ENCODE measurements around the gene ATR.
A peak's percentile ranks its signal among the peaks of the same experiment; 100 is the strongest.
"Not testable (repeated sequence)": the region's sequence is repeated elsewhere in the genome, so short reads cannot be mapped to it uniquely, and the experiment has no call there.

ATR gene

DNA sequence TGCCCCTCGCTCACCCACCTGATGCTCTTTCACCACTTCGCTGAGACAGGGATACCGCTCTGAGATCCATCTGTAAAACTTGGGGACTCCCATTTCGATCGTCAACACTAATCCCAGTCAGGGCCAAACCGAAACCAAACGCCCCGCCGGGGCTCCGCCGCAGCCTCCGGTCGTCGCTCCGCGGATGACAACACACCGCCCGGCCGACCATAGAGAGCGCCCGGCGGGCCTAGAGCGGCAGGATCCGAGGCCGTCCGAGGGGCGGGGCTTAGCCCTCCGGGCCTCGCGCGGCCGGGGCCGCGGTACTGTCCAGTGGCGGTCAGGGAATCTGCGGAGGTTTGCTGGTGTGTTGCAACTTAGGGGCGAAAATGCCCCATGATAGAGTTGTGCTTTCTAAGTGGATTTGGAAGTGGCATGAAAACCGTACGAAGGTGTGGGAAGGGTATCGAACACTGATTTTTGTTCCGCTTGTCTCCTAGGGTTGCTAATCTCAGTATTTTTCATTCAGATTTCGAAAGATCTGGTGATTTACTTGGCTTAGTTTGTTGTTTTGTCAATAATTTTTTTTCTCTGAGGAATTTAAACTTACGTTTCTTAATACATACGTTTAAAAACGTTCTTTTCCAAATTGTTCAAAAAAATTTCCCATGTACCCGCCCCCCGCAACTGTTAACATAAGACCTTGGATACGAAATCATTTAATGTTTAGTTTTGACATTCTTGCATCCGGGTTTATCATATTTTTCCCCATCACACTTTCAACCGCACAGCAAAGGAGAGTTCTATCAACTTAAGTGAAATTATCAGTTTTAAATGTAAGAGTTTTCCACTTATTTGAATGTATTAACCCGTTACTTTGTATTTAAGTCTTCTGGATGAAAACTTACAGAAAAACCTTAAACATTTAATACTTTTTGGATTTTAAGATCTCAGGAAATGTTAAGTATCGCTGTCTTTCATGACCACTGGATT is 130.4 kb downstream of the ATR start, which contains the start of gene XRN1:
TSS of gene XRN1 (minus strand) at position 186 of the 972 bp plus-strand sequence. CDS start at position 93, 93 bp downstream.
- H3K4me3 ChIP-seq (ENCODE audit: low read depth, low read length) = peak within 1 kb of the TSS; percentile 98
- peak; percentile 93 for DNase-seq (ENCODE audit: low read depth)
- TF ChIP-seq POLR2A (IDR thresholded peaks at IDR 0.05; ENCODE audit: extremely low read depth, insufficient read length) = peak; percentile 90
- TF ChIP-seq, protein P1, sequence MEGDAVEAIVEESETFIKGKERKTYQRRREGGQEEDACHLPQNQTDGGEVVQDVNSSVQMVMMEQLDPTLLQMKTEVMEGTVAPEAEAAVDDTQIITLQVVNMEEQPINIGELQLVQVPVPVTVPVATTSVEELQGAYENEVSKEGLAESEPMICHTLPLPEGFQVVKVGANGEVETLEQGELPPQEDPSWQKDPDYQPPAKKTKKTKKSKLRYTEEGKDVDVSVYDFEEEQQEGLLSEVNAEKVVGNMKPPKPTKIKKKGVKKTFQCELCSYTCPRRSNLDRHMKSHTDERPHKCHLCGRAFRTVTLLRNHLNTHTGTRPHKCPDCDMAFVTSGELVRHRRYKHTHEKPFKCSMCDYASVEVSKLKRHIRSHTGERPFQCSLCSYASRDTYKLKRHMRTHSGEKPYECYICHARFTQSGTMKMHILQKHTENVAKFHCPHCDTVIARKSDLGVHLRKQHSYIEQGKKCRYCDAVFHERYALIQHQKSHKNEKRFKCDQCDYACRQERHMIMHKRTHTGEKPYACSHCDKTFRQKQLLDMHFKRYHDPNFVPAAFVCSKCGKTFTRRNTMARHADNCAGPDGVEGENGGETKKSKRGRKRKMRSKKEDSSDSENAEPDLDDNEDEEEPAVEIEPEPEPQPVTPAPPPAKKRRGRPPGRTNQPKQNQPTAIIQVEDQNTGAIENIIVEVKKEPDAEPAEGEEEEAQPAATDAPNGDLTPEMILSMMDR (IDR thresholded peaks at IDR 0.05; ENCODE audit: low read depth, low read length) = no peak
- peak; percentile 62 for TF ChIP-seq MAX (IDR thresholded peaks at IDR 0.05; ENCODE audit: low read depth, low read length)
- peak; percentile 57 for TF ChIP-seq MYC (IDR thresholded peaks at IDR 0.05; ENCODE audit: low read depth, low read length)

DNA sequence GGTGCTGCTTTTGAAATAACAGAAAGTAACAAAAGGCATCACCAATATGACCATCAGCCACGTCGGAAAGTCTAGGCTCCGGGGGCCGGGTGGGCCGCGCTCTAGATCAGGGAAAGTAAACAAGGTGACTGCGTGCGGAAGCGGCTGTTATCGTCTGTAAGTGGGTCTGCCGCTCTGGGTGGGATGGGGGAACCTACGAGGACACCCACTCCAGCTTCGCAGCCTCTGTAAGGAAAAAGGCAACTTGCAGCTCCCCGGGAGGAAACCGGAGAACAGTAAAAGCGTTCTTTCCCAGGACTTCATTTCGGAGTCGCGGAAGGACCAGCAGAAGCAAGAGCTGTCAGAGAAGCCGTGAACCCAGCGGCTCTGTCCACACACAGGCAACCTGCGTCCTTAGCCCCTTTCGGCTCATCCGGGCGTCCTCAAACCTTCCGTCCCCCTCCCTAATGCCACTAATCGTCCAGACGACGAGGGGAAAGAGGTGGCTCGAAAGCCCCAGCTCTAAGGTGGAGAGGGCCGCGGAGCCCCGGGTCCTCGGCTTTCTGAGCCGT is 131.2 kb downstream of the ATR start:
- H3K4me3 ChIP-seq (ENCODE audit: low read depth, low read length) = peak overlapping the region; percentile 98
- TF ChIP-seq, protein P1 (IDR thresholded peaks at IDR 0.05; ENCODE audit: low read depth, low read length) = no peak
- TF ChIP-seq MAX (IDR thresholded peaks at IDR 0.05; ENCODE audit: low read depth, low read length) (no peak), POLR2A (IDR thresholded peaks at IDR 0.05; ENCODE audit: extremely low read depth, insufficient read length) (no peak), MYC (IDR thresholded peaks at IDR 0.05; ENCODE audit: low read depth, low read length) (no peak)
- DNase-seq (ENCODE audit: low read depth) = peak; percentile 65

DNA sequence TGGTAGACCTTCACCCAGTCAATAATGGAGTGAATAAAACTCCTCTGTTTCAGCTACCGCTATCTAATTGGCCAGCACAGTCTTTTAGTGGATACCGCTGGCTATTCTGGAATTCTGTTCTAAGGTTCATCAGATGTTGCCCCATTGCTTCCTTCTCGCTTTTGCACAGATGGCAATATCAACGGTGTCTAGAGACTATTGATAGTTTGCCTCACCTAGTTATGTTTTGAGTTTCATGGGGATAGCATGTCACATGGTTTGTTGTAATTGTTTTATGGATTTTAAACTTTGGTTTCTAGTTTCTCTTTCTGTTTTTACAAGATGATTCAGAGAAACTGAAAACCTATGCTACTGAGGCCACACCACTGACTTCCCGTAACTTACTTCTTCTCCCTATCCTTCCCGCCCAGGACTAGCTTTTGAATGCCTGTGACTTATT is 132.7 kb downstream of the ATR start:
- TF ChIP-seq, protein P1 (IDR thresholded peaks at IDR 0.05; ENCODE audit: low read depth, low read length) = no peak
- TF ChIP-seq POLR2A (IDR thresholded peaks at IDR 0.05; ENCODE audit: extremely low read depth, insufficient read length) (no peak), MYC (IDR thresholded peaks at IDR 0.05; ENCODE audit: low read depth, low read length) (no peak), MAX (IDR thresholded peaks at IDR 0.05; ENCODE audit: low read depth, low read length) (no peak)
- DNase-seq (ENCODE audit: low read depth) = peak; percentile 46
- H3K4me3 ChIP-seq (ENCODE audit: low read depth, low read length) = peak overlapping the region; percentile 98

- TF ChIP-seq MAX (IDR thresholded peaks at IDR 0.05; ENCODE audit: low read depth, low read length) = no peak
- TF ChIP-seq MYC (IDR thresholded peaks at IDR 0.05; ENCODE audit: low read depth, low read length) = no peak
- TF ChIP-seq, protein P1 (IDR thresholded peaks at IDR 0.05; ENCODE audit: low read depth, low read length) = no peak
- no peak for TF ChIP-seq POLR2A (IDR thresholded peaks at IDR 0.05; ENCODE audit: extremely low read depth, insufficient read length)
- DNase-seq (ENCODE audit: low read depth) = peak; percentile 9
- H3K4me3 ChIP-seq (ENCODE audit: low read depth, low read length) = no peak overlapping the region
Measured at GRCh38 chr3:142444343-142444742, 134.2 kb downstream of the ATR start.

- DNase-seq (ENCODE audit: low read depth); H3K4me3 ChIP-seq (ENCODE audit: low read depth, low read length): not testable (repeated sequence)
Measured at GRCh38 chr3:142443060-142443459, 135.5 kb downstream of the ATR start.

DNA sequence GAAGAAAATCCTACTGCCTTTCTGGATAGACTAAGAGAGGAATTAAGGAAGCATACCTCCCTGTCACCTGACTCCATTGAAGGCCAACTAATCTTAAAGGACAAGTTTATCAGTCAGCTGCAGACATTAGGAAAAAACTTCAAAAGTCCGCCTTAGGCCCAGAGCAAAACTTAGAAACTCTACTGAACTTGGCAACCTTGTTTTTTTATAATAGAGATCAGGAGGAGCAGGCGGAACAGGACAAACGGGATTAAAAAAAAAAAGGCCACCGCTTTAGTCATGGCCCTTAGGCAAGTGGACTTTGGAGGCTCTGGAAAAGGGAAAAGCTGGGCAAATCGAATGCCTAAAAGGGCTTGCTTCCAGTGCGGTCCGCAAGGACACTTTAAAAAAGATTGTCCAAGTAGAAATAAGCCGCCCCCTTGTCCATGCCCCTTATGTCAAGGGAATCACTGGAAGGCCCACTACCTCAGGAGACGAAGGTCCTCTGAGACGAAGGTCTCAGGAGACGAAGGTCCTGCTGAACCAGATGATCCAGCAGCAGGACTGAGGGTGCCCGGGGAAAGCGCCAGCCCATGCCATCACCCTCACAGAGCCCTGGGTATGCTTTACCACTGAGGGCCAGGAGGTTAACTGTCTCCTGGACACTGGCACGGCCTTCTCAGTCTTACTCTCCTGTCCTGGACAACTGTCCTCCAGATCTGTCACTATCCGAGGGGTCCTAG is 138.9 kb downstream of the ATR start:
- H3K4me3 ChIP-seq (ENCODE audit: low read depth, low read length); DNase-seq (ENCODE audit: low read depth): not testable (repeated sequence)

GRCh38 chr3:142438096-142438495 is 140.4 kb downstream of the ATR start:
- H3K4me3 ChIP-seq (ENCODE audit: low read depth, low read length); DNase-seq (ENCODE audit: low read depth): not testable (repeated sequence)
